Trophoblast cell (in vitro differentiated cells and primary cell): Measurements from ENCODE around the gene KIF6.

Source experiments
- DNase-seq, 2 donors: peaks; one replicate each; pipeline ENCODE4 v3.0.0-alpha.2; 2016
- H2AFZ ChIP-seq: 2 replicates; pipeline ENCODE4 v1.6.1; 2013; ENCODE audit warnings: low read length, moderate library complexity, mild to moderate bottlenecking; ENCODE audit not compliant: insufficient read depth, poor library complexity
- H2AK5ac ChIP-seq: 2 replicates; pipeline ENCODE4 v1.6.1; 2013; ENCODE audit warnings: mild to moderate bottlenecking, low read length
- H2BK120ac ChIP-seq: 2 replicates; pipeline ENCODE4 v1.6.1; 2013; ENCODE audit warnings: low read length, mild to moderate bottlenecking, moderate library complexity; ENCODE audit not compliant: insufficient read depth, poor library complexity
- H2BK12ac ChIP-seq: 2 replicates; pipeline ENCODE4 v1.6.1; 2013; ENCODE audit warnings: mild to moderate bottlenecking, low read length, moderate library complexity
- H2BK5ac ChIP-seq: 2 replicates; pipeline ENCODE4 v1.6.1; 2013; ENCODE audit warnings: low read length, low read depth, moderate library complexity, mild to moderate bottlenecking; ENCODE audit not compliant: poor library complexity
- H3K14ac ChIP-seq: 2 replicates; pipeline ENCODE4 v1.6.1; 2013; ENCODE audit warnings: mild to moderate bottlenecking, low read length
- H3K18ac ChIP-seq: 2 replicates; pipeline ENCODE4 v1.6.1; 2013; ENCODE audit warnings: mild to moderate bottlenecking, low read length
- H3K23ac ChIP-seq: 2 replicates; pipeline ENCODE4 v1.6.1; 2013; ENCODE audit warnings: low read length
- H3K27ac ChIP-seq: 2 replicates; pipeline ENCODE4 v1.5.1; 2013; ENCODE audit warnings: low read depth, mild to moderate bottlenecking, inconsistent platforms, low read length, moderate library complexity
- H3K27me3 ChIP-seq: 2 replicates; pipeline ENCODE4 v1.6.1; 2013; ENCODE audit warnings: inconsistent platforms, mild to moderate bottlenecking, low read length, moderate library complexity; ENCODE audit not compliant: insufficient read depth
- H3K36me3 ChIP-seq, 2 experiments: 1 replicate in 1 of 2; 2 replicates in 1 of 2; pipeline ENCODE4 v1.6.1; 2013; ENCODE audit warnings: low read length in 2 of 2, mild to moderate bottlenecking in 2 of 2, moderate library complexity in 1 of 2; ENCODE audit not compliant: insufficient read depth in 2 of 2, control insufficient read depth in 1 of 2
- H3K4ac ChIP-seq: 2 replicates; pipeline ENCODE4 v1.6.1; 2013; ENCODE audit warnings: low read depth, mild to moderate bottlenecking, low read length, moderate library complexity
- H3K4me1 ChIP-seq, 2 experiments: 1 replicate in 1 of 2; 2 replicates in 1 of 2; pipeline ENCODE4 v1.6.1; 2013; ENCODE audit warnings: low read length in 2 of 2, mild to moderate bottlenecking in 2 of 2, moderate library complexity in 1 of 2; ENCODE audit not compliant: insufficient read depth in 2 of 2, control insufficient read depth in 1 of 2
- H3K4me2 ChIP-seq: 2 replicates; pipeline ENCODE4 v1.6.1; 2013; ENCODE audit warnings: inconsistent platforms, mild to moderate bottlenecking, low read length, moderate library complexity
- H3K4me3 ChIP-seq: 2 replicates; pipeline ENCODE4 v1.5.1; 2013; ENCODE audit warnings: mild to moderate bottlenecking, low read depth, low read length, inconsistent platforms
- H3K79me1 ChIP-seq: one replicate; pipeline ENCODE4 v1.6.1; 2013; ENCODE audit warnings: low read length
- H3K79me2 ChIP-seq: 2 replicates; pipeline ENCODE4 v1.6.1; 2013; ENCODE audit warnings: low read length, mild to moderate bottlenecking; ENCODE audit not compliant: control insufficient read depth, insufficient read depth, poor library complexity
- H3K9ac ChIP-seq: 2 replicates; pipeline ENCODE4 v1.6.1; 2013; ENCODE audit warnings: mild to moderate bottlenecking, low read length
- H3K9me3 ChIP-seq: 2 replicates; pipeline ENCODE4 v1.6.1; 2013; ENCODE audit warnings: low read depth, mild to moderate bottlenecking, control low read depth, inconsistent platforms, low read length; ENCODE audit not compliant: insufficient read depth
- H4K12ac ChIP-seq: 2 replicates; pipeline ENCODE4 v1.6.1; 2013; ENCODE audit warnings: low read depth, mild to moderate bottlenecking, low read length, moderate library complexity
- H4K8ac ChIP-seq: 2 replicates; pipeline ENCODE4 v1.6.1; 2013; ENCODE audit warnings: low read depth, mild to moderate bottlenecking, low read length, moderate library complexity
- H4K91ac ChIP-seq: one replicate; pipeline ENCODE4 v1.6.1; 2013; ENCODE audit warnings: low read depth, mild to moderate bottlenecking, low read length, moderate library complexity
- WGBS: extraction: QIAGEN DNeasy Blood & Tissue Kit; methylation state at CpG from one replicate; pipeline ENCODE4 v1.1.7; 2013; ENCODE audit warnings: missing lambda C conversion rate; ENCODE audit not compliant: insufficient read length, insufficient coverage; ENCODE audit errors: extremely low coverage; 5-methylcytosine and 5-hydroxymethylcytosine counted together

KIF6 gene

GRCh38 chr6:39422238-39422637 is 303.0 kb downstream of the KIF6 start:
- no peak for DNase-seq
- Histone ChIP-seq H3K9me3 (peaks cover 1% of the 10 kb centered on the region), H3K79me2 (no peaks in the 10 kb centered on the region), H3K4me3 (no peak overlapping the region), H2BK120ac (no peak overlapping the region), H3K4me1 (peaks cover 10 to 12% of the 10 kb centered on the region in 2 experiments), H4K91ac (no peak overlapping the region), H4K8ac (peak overlapping the region; percentile 14), H3K4me2 (no peak overlapping the region), H2BK12ac (no peak overlapping the region), H3K14ac (no peak overlapping the region), H3K18ac (no peak overlapping the region), H3K9ac (no peak overlapping the region), H3K27me3 (no peaks in the 10 kb centered on the region), H3K79me1 (peaks cover 11% of the 10 kb centered on the region), H2AFZ (no peak overlapping the region), H3K36me3 (no peaks in the 10 kb centered on the region), H3K23ac (no peak overlapping the region), H3K27ac (no peak overlapping the region), H2BK5ac (no peak overlapping the region), H4K12ac (no peak overlapping the region), H2AK5ac (no peak overlapping the region), H3K4ac (no peak overlapping the region)
- WGBS = no CpG with 5 or more reads among the region's 6 CpGs

- 97% methylated on average over 2 of the region's 11 CpGs for WGBS
- no peaks in the 10 kb centered on the region for H3K27me3 ChIP-seq
- no peak overlapping the region for H2AK5ac ChIP-seq
- no peak overlapping the region for H3K4me3 ChIP-seq
- H2AFZ ChIP-seq = no peak overlapping the region
- no peak overlapping the region for H4K91ac ChIP-seq
- no peak overlapping the region for H2BK5ac ChIP-seq
- no peak overlapping the region for H2BK120ac ChIP-seq
- peak overlapping the region; percentile 45 for H2BK12ac ChIP-seq
- H3K9ac ChIP-seq = no peak overlapping the region
- no peak for DNase-seq
- peaks cover 1% of the 10 kb centered on the region for H3K9me3 ChIP-seq
- no peak overlapping the region for H3K4me2 ChIP-seq
- H3K4ac ChIP-seq = no peak overlapping the region
- no peaks in the 10 kb centered on the region for H3K79me2 ChIP-seq
- no peak overlapping the region for H3K27ac ChIP-seq
- H3K18ac ChIP-seq = no peak overlapping the region
- H4K8ac ChIP-seq = peak overlapping the region; percentile 14
- H3K79me1 ChIP-seq = peaks cover 15% of the 10 kb centered on the region
- no peaks in the 10 kb centered on the region for H3K36me3 ChIP-seq
- no peak overlapping the region for H3K23ac ChIP-seq
- no peak overlapping the region for H4K12ac ChIP-seq
- H3K4me1 ChIP-seq = peaks cover 12 to 15% of the 10 kb centered on the region in 2 experiments
- no peak overlapping the region for H3K14ac ChIP-seq
Measured at GRCh38 chr6:39421383-39422225, 303.6 kb downstream of the KIF6 start.

- Histone ChIP-seq H2BK12ac (peak overlapping the region; percentile 39), H2AFZ (no peak overlapping the region), H3K36me3 (no peaks in the 10 kb centered on the region), H3K4ac (no peak overlapping the region), H3K4me1 (peaks cover 15 to 20% of the 10 kb centered on the region in 2 experiments), H3K27me3 (no peaks in the 10 kb centered on the region), H3K79me2 (no peaks in the 10 kb centered on the region), H2AK5ac (no peak overlapping the region), H3K14ac (no peak overlapping the region), H4K8ac (no peak overlapping the region), H3K23ac (no peak overlapping the region), H2BK5ac (no peak overlapping the region), H3K79me1 (peaks cover 20% of the 10 kb centered on the region), H3K18ac (no peak overlapping the region), H3K4me3 (no peak overlapping the region), H3K9me3 (peaks cover 1% of the 10 kb centered on the region), H4K91ac (no peak overlapping the region), H4K12ac (no peak overlapping the region), H3K9ac (no peak overlapping the region), H2BK120ac (no peak overlapping the region), H3K27ac (no peak overlapping the region), H3K4me2 (no peak overlapping the region)
- DNase-seq = no peak
- no CpG with 5 or more reads among the region's 15 CpGs for WGBS
Measured at GRCh38 chr6:39420300-39421265, 304.6 kb downstream of the KIF6 start.

GRCh38 chr6:39419607-39420006 is 305.6 kb downstream of the KIF6 start:
- H3K4ac ChIP-seq = no peak overlapping the region
- no peak overlapping the region for H3K27ac ChIP-seq
- H2AK5ac ChIP-seq = no peak overlapping the region
- peaks cover 15 to 20% of the 10 kb centered on the region in 2 experiments for H3K4me1 ChIP-seq
- H3K27me3 ChIP-seq = no peaks in the 10 kb centered on the region
- H2AFZ ChIP-seq = no peak overlapping the region
- H3K4me3 ChIP-seq = no peak overlapping the region
- peaks cover 1% of the 10 kb centered on the region for H3K9me3 ChIP-seq
- H3K9ac ChIP-seq = no peak overlapping the region
- no peak overlapping the region for H3K23ac ChIP-seq
- peak overlapping the region; percentile 71 for H2BK120ac ChIP-seq
- no peaks in the 10 kb centered on the region for H3K79me2 ChIP-seq
- H2BK12ac ChIP-seq = peak overlapping the region; percentile 70
- no peak for DNase-seq
- WGBS = no CpG with 5 or more reads among the region's 3 CpGs
- no peak overlapping the region for H3K14ac ChIP-seq
- peak overlapping the region; percentile 39 for H4K91ac ChIP-seq
- H3K36me3 ChIP-seq = no peaks in the 10 kb centered on the region
- peak overlapping the region; percentile 43 for H4K8ac ChIP-seq
- H3K18ac ChIP-seq = no peak overlapping the region
- no peak overlapping the region for H4K12ac ChIP-seq
- H3K79me1 ChIP-seq = peaks cover 21% of the 10 kb centered on the region
- H2BK5ac ChIP-seq = no peak overlapping the region
- no peak overlapping the region for H3K4me2 ChIP-seq
